HG03025 (cell line): ENCODE data around the gene DOK3.

Experiments
- ATAC-seq: cut with Tn5 transposase; IDR thresholded peaks from one replicate; pipeline ENCODE4 v1.9.1; 2021; ENCODE audit warnings: mild to moderate bottlenecking, moderate library complexity; ENCODE audit not compliant: unreplicated experiment, low FRiP score

Gene DOK3

DNA sequence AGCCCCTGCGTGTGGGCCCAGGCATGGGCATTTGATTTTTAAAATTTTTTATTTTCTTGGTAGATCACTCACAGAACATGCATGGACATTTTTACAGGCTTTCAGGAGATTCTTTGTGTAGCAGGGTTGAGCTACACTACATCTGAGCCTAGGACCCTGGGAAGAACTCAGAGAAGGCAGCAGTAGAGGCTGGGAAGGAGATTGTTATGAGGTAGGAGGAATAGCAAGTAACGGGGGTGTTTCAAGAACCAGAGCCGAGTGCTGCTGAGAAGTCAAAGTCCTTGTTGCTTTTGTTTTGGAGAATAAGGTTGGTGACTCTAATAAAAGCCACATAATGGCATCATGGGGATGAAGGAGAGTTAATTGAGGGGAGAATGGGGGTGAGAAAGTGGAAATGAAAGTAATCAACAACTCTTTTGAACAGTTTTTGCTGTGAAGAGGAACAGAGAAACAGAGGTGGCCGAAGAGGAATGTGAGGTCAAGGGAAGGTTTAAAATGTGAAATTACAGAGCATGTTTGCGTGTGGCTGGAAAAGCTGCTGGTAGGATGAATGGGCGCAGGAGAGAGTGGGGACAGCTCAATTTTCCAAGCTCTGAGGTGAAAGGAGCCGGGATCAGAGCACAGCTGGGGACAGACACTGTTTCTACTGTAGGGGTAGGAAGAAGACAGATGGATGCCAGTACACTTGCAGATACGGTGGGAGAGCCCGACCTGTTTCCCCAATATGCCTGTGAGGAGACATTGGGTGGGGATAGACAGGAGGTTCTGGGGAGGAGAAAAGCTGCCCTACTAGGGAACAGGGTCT, 7.5 kb downstream of the DOK3 start:
- ATAC-seq, result no peak

DNA sequence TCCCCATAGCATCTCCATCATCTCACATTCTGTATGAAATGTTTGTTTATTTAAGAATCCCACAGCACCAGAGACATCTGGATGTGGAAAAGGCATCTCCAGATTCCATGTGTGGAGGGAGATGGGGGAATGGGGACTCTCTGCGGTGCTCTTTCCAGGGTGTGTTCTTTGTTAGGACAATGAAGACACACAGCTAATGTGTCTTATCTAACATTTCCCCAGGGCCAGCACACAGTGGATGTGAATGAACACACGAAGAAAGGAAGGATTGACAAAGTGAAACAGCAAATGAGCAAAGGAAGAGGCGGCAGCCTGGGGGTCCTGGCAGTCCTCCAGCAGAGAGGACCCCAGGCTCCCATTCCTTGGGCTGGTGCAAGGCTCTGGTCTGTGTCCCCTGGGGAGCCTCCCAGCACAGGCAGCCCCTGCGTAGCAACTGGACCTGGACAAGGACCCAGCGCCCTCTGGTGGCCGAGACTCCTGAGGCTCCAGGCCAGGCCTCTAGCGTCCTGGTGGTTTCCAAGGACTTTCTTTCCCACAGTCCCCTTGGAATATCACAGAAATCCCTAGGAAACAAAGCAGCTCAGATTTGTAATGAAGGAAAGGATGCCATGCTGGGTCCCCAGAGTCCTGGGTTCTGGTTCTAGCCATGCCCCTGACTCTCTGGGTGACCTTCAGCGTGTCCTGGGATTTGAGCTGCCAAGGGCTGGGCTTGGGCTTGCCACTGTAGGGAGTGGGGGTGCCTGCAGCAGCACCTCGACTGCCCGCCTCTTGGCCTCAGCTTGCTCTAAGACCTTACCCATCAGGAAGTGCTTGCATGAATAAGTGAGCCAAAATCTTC, 8.7 kb downstream of the DOK3 start:
- no peak for ATAC-seq

GRCh38 chr5:177499842-177500241, 9.8 kb downstream of the DOK3 start:
- no peak for ATAC-seq

GRCh38 chr5:177498013-177498787, 11.4 kb downstream of the DOK3 start:
- ATAC-seq, result no peak

- ATAC-seq, result peak; percentile 65
These were observed 12.2 kb downstream of the DOK3 start, which contains the start of gene PDLIM7 for GRCh38 chr5:177497292-177498012. PDLIM7 (minus strand) TSS chr5:177497604; CDS start chr5:177496512, 1,092 bp downstream.

- peak; percentile 4 for ATAC-seq
These were observed 12.8 kb downstream of the DOK3 start for GRCh38 chr5:177496727-177497291.

DNA sequence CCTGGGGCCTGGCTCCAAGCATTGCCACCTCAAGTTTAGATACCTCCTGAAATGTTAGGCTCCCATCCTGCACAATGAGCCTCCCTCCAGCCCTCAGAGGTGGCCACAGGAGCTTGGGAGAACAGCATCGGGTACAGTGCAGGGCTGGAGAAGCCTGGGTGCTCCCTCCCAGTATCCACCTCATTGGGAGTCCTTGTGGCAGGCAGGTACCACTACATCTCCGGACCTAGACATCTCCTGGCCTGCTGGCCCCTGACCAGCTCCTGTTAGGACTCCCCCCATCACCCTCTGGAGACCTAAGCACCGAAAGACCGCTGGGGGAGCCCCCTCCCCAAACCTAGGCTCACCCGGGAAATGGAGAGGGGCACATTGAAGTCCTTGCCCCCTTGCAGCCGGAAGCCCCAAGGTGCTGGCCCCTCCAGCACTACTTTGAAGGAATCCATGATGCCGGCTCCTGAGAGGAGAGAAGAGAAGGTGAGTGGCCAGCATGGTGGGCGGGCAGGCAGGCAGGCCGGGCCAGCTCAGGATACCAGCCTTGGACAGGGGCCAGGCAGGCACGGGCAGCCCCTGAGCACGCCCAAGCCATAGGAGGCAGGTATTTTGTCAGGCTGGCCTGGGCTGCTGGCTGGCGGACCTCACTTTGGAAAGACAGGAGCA, 13.4 kb downstream of the DOK3 start:
- no peak for ATAC-seq

- ATAC-seq, result no peak
These were observed 14.2 kb downstream of the DOK3 start for GRCh38 chr5:177495243-177496060.

DNA sequence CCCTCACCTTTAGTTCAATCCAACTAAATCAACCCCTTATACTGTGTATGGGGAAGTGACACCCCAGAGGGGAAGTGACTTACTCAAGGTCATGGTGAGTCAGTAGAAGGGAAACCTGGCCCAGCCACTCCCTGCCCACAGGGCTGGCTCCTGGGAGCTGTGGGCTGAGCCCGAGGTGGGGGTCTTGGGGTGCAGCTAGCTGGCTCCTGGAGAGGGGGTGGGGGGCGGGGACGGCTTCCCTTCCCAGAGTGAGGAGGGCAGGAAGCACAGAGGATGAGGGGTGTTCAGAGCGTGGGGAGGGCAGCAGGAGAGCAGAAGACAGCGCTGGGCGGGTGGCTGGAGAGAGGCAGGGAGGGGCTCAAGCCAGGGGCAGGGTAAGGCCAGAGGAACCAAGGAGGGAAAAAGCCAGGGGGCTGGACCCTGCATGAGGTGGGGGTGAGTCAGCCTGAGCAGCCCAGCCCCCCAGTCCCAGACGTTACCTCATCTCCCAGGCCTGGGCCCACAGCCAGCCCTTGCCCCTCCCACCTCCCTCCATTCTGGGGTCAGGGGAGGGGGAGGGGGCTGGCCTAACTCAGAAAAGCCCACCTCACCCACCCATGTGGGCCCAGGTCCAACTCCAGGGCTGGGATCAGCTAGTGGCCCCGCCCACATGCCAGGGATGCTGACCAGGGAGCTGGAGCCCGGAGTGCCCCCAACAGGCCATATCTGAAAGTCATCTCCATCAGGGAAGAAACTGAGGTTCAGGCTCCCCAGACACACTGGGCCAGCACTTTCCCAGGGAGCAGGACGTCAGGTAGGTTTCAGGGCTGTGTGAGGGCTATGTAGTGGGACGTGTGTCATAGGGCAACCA, 15.1 kb downstream of the DOK3 start:
- no peak for ATAC-seq

DNA sequence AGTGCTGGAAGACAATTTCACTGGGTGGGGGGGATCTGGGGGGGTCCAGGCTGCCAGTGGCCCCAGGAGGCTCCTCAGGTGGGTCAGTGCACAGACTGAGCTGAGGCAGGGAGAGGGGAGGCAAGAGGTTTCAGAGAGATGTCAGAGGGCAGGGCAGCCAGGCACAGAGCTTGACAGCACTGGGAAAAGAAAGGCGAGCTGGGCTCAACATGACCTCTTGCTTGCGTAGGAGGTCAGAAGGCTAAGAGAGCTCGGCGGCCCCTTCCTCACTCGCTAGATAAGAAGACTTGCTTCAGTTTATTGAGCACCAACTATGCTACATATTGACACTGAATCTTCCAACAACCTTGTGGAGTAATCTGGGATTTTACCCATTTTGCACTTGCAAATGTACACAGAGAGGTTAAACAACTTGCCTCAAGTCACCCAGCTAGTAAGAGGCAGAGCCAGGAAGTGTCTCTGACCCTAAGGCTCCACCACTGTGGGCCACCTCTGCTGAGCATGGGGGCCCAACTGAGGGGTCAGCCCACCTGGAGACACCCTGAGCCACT, 15.8 kb downstream of the DOK3 start:
- no peak for ATAC-seq

- ATAC-seq, result no peak
These were observed 16.8 kb downstream of the DOK3 start for GRCh38 chr5:177492841-177493240.

GRCh38 chr5:177491983-177492746, 17.5 kb downstream of the DOK3 start:
- ATAC-seq, result no peak

GRCh38 chr5:177491429-177491945, 18.1 kb downstream of the DOK3 start:
- ATAC-seq, result no peak

- ATAC-seq, result no peak
These were observed 18.6 kb downstream of the DOK3 start for GRCh38 chr5:177490992-177491391.

DNA sequence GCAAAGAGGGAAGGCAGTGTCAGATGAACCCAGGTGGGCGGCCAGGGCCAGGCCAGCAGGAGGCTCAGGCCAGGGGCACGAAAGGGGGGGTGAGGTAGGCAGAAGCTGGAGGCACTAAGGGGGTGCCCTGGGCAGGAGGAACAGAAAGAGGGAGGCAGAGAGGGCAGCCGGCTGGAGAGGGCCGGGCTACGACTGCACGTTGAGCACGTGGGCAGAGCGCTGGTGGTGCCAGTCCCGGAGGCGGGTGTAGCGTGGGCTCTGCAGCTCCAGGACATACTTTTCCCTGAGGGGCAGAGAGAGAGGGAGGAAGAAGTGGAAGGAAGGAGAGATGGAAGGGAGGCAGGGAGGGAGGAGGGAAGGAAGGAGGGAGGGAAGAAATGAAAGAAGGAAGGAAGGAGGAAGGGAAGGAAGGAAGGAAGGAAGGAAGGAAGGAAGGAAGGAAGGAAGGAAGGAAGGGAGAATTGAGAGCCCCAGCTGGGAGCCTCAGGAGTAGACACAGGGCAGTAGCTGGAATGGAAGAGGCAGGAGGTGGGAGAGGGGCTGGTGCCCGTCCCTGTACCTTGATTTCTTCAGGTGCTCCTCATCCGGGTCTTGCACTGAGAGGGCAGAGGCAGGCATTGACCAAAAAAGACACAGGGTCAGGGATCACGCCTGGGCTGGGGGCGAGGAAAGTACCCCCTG, 19.2 kb downstream of the DOK3 start:
- ATAC-seq, result no peak
